T-helper 2 cell treated with Interferon-gamma antibody and Interleukin-4, amounts not matched to agents 5 μg/mL and 100 μg/mL, for 36 hours (primary cell): ENCODE data around the gene FAM110C.
"Not testable (repeated sequence)": the region's sequence is repeated elsewhere in the genome, so short reads cannot be mapped to it uniquely, and the experiment has no call there.

Source experiments
- DNase-seq: peaks from one replicate; pipeline ENCODE4 v3.0.0; 2021; ENCODE audit warnings: low spot score
- H3K27ac Mint-ChIP-seq: one replicate; pipeline ENCODE4 v1.8.0; 2021; ENCODE audit warnings: mild to moderate bottlenecking, mixed read lengths
- H3K27me3 Mint-ChIP-seq: one replicate; pipeline ENCODE4 v1.8.0; 2021; ENCODE audit warnings: low read depth, mixed read lengths
- H3K36me3 Mint-ChIP-seq: one replicate; pipeline ENCODE4 v1.8.0; 2021; ENCODE audit warnings: low read depth, mixed read lengths
- H3K4me1 Mint-ChIP-seq: one replicate; pipeline ENCODE4 v1.8.0; 2021; ENCODE audit warnings: low read depth, mixed read lengths
- H3K4me3 Mint-ChIP-seq: one replicate; pipeline ENCODE4 v1.8.0; 2022; ENCODE audit warnings: mild to moderate bottlenecking, moderate library complexity, mixed read lengths
- H3K9me3 Mint-ChIP-seq: one replicate; pipeline ENCODE4 v1.8.0; 2021; ENCODE audit warnings: mixed read lengths

The FAM110C gene, protein sequence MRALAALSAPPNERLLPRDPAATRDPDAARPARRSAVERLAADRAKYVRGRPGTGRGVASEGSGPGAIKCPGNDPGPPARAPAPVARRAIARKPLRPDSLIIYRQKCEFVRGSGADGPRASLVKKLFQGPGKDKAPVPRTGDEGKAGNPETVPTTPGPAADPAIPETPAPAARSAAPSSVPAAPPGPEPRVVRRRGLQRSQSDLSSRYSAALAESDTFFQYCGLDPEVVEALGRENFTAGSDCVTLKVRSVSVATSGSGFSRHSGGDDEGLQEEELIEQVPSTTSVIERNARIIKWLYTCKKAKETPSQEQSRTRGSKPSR

DNA sequence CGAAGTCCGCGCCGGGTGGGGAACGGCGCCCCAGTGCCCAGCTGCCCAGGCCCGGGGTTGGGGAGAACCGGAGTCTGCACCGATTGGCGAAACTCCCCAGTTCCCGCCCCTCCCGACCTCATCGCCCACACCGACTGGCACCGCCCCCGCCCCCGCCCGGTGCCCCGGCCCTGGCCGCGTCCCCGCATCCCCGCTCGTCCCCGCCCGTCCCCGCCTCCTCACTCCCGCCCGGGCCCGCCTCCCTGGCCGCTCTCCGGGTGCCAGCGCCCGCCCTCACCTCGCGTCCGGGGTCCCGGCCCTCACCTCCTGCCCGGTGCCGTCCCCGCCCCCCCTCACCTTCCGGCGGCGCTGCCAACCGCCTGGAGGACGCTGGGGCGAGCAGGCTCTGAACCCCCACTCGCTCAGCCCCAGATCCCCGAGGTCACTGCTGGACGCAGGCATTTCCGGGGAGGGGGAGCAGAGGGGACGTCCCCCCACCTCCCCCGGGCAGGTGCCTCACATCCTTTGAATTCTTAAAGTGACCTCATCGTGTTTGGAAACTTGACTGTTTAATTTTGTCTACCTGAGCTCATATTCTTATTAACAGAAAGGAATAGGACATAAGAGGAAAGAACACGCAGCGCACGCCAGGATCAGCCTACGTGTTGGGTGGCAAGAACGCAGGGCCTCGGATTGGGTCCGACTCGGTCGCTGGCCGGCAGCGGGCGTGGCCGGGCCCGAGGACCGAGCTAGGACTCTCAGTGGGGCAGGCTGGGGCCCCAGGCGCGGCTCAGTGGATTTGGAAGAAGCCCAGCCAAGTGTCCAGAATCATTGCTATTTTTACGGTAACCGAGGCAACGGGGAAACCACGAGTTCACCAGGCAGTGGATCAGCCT, at the start of gene FAM110C:
Gene FAM110C, minus strand, starts transcription at position 35 of the 875 bp plus-strand sequence. CDS start 120 bp downstream, outside the sequence.
- peaks cover 63% of the 10 kb centered on the region for H3K27me3 Mint-ChIP-seq
- peaks cover 33% of the 10 kb centered on the region for H3K4me1 Mint-ChIP-seq
- peak; percentile 52 for DNase-seq
- H3K36me3 Mint-ChIP-seq = peaks cover 9% of the 10 kb centered on the region
- H3K27ac Mint-ChIP-seq = peak within 1 kb of the TSS; percentile 87
- peak within 1 kb of the TSS; percentile 86 for H3K4me3 Mint-ChIP-seq
- H3K9me3 Mint-ChIP-seq = no peaks in the 10 kb centered on the region

DNA sequence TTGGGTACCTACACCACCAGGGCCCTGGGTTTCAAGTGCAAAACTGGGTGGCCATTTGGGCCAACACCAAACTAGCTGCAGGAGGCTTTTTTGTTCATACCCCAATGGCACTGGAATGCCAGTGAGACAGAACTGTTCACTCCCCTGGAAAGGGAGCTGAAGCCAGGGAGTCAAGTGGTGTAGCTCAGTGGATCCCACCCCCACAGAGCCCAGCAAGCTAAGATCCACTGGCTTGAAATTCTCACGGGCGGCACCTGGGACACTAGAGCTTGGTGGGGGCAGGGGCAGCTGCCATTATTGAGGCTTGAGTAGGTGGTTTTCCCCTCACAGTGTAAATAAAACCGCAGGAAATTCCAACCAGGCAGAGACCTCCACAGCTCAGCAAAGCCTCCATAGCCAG, 46.0 kb upstream of the FAM110C start:
- no peaks in the 10 kb centered on the region for H3K36me3 Mint-ChIP-seq

DNA sequence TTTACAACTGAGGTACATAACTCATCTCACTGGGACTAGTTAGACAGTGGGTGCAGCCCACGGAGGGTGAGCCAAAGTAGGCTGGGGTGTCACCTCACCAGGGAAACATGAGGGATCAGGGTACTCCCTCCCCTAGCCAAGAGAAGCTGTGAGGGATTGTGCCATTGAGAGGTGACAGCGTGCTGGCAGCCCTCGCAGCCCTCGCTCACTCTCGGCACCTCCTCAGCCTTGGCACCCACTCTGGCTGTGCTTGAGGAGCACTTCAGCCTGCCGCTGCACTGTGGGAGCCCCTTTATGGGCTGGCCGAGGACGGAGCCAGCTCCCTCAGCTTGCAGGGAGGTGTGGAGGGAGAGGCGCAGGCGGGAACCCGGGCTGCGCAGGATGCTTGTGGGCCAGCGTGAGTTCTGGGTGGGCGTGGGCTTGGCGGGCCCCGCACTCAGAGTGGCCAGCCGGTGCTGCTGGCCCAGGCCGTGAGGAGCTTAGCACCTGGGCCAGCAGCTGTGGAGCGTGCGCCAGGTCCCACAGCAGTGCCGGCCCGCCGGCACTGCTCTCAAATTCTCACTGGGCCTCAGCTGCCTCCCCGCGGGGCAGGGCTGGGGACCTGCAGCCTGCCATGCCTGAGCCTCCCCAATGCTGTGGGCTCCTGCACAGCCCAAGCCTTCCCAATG, 44.5 kb upstream of the FAM110C start:
- no peaks in the 10 kb centered on the region for H3K4me1 Mint-ChIP-seq
- DNase-seq = no peak
- peaks cover 3% of the 10 kb centered on the region for H3K9me3 Mint-ChIP-seq
- no peak overlapping the region for H3K4me3 Mint-ChIP-seq
- no peaks in the 10 kb centered on the region for H3K36me3 Mint-ChIP-seq
- no peak overlapping the region for H3K27ac Mint-ChIP-seq
- H3K27me3 Mint-ChIP-seq = peaks cover 5% of the 10 kb centered on the region

More for the DNA sequence above, 46.0 kb upstream of the FAM110C start:
- Mint-ChIP-seq H3K27me3 (peaks cover 5% of the 10 kb centered on the region), H3K4me1 (no peaks in the 10 kb centered on the region), H3K27ac (no peak overlapping the region), H3K4me3 (no peak overlapping the region), H3K9me3 (peaks cover 9% of the 10 kb centered on the region)
- no peak for DNase-seq

DNA sequence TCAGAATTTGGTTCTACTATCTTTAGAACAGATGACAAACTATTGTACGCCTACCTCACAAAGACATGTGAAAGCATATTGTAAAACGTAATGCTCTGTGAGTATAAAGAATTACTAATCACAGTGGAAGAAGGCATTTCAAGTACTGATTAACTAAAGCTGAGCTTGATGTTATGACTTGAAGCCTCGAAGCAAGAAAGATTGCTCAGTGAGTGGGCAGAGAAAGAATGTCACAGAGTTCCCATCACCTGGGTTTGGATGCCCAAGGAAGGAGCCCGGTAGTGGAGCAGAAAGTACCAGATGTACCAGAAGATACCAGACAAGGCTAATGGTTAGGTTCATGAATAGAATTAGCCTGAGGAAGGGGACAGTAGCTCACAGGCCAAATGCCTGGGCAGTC, 39.5 kb upstream of the FAM110C start:
- no peak for DNase-seq
- no peak overlapping the region for H3K4me3 Mint-ChIP-seq
- H3K36me3 Mint-ChIP-seq = no peaks in the 10 kb centered on the region
- peaks cover 8% of the 10 kb centered on the region for H3K27me3 Mint-ChIP-seq
- no peaks in the 10 kb centered on the region for H3K9me3 Mint-ChIP-seq
- H3K4me1 Mint-ChIP-seq = no peaks in the 10 kb centered on the region
- H3K27ac Mint-ChIP-seq = no peak overlapping the region

DNA sequence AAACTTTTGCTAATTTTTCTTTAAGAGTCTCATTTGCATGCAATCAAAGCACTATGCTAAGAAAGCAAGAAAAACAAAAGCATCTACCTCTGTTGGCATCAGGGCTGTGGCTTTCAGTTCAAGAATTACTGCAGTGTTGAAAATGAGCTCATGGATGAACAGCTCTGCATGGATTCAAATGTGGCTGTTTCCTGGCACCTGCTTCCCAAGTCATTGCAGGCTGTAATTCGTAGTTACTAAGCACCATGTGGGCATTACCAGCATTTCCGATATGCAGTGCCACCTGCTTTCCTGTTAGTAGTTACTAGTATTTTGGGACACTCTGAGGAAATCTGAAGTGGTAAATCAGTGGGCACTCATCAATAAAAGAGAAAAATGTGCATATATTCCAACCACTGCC, 37.8 kb upstream of the FAM110C start:
- DNase-seq = no peak
- Mint-ChIP-seq H3K27me3 (peaks cover 13% of the 10 kb centered on the region), H3K9me3 (no peaks in the 10 kb centered on the region), H3K36me3 (no peaks in the 10 kb centered on the region), H3K4me3 (no peak overlapping the region), H3K27ac (no peak overlapping the region), H3K4me1 (no peaks in the 10 kb centered on the region)

DNA sequence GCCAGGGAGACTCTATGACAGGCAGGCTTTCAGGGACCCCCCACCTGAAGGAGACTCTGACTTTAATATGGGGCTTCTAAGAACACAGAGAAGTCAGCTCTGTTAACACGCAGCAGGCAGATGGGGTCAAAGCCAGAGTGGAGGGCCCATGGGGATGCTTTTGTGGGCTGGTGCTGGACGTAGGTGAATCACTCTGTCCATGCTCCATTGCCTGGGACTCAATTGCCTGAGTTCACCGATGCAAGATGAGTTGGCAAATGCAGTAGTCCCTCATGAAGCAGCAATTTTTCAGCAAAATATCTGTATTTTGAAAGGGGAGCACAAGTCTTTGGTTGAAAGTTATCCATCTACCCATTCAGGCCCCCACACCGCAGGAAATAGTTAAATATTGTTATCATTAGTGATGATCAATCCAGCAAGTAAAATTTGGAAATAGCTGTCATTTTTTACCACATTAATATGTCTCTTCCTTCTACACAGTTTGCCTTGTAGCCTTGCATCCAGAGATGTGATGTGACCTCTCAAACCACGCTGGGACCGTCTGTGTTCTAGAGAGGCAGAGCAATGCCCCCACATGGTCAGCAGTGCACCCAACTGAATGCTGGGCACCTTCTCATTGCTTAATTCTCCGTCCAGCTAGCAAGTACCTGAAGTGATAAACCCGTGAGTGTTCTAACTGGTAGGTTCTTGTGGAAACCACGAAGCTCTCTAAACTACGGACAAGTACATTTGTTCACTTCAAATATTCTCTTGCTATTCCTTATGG, 34.8 kb upstream of the FAM110C start:
- peaks cover 15% of the 10 kb centered on the region for H3K27me3 Mint-ChIP-seq
- no peak overlapping the region for H3K4me3 Mint-ChIP-seq
- no peak for DNase-seq
- H3K36me3 Mint-ChIP-seq = no peaks in the 10 kb centered on the region
- no peaks in the 10 kb centered on the region for H3K9me3 Mint-ChIP-seq
- H3K4me1 Mint-ChIP-seq = no peaks in the 10 kb centered on the region
- H3K27ac Mint-ChIP-seq = no peak overlapping the region

DNA sequence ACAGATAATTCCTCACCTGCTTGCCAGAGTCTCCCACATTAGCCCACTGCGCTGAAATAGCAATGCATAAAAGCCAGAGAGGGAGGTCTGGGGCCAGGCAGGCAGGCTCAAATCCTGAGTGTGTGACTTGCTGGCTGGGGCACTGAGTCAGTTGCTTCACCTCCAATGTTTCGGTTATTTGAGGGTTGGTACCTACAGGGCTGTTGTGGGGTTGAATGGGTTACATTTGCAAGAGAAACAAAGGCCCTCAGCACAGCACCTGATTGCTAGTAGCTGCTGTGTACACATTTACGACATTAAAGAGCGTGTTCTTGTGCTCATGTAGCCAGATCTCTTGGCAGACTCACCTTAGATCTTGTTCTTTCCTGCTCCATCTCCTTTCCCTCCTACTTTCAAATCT, 34.1 kb upstream of the FAM110C start:
- Mint-ChIP-seq H3K4me1 (no peaks in the 10 kb centered on the region), H3K9me3 (no peaks in the 10 kb centered on the region), H3K36me3 (no peaks in the 10 kb centered on the region), H3K27me3 (peaks cover 15% of the 10 kb centered on the region), H3K27ac (no peak overlapping the region), H3K4me3 (no peak overlapping the region)
- DNase-seq = no peak

DNA sequence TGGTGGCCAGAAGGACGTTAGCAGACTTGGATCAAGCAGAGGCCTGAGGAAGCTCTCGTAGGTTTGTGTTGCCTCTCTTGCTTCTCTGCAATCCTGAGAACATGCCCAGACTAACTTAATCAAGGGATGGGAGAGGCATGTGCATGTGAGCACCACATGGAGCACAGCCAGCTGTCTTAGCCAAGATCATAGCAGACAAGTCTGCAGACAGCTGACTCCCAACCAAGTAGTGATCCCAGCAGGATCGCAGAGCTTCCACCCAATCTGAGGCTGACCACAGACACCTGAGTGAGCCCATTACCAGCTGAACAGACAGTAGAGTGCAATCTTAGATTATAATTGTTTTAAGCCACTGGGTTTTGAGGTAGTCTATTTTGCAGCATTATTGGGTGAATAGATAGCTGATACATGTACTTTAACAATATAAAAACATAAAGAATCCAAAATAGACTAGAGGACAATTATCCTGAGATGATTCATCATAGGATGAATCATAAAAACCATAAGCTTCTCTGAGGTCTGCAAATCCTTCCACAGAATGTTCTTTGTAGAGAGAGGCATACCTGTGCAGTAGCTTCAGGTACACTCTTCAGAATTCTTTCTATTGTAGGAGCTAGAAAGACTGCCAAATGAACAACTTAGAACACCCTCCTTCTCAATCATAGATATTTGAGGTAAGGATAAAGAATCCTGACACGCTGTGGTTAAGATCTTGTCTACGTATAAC, 25.2 kb upstream of the FAM110C start:
- Mint-ChIP-seq H3K27ac (no peak overlapping the region), H3K27me3 (peaks cover 3% of the 10 kb centered on the region), H3K4me3 (no peak overlapping the region), H3K36me3 (no peaks in the 10 kb centered on the region), H3K9me3 (no peaks in the 10 kb centered on the region), H3K4me1 (no peaks in the 10 kb centered on the region)
- DNase-seq = no peak

DNA sequence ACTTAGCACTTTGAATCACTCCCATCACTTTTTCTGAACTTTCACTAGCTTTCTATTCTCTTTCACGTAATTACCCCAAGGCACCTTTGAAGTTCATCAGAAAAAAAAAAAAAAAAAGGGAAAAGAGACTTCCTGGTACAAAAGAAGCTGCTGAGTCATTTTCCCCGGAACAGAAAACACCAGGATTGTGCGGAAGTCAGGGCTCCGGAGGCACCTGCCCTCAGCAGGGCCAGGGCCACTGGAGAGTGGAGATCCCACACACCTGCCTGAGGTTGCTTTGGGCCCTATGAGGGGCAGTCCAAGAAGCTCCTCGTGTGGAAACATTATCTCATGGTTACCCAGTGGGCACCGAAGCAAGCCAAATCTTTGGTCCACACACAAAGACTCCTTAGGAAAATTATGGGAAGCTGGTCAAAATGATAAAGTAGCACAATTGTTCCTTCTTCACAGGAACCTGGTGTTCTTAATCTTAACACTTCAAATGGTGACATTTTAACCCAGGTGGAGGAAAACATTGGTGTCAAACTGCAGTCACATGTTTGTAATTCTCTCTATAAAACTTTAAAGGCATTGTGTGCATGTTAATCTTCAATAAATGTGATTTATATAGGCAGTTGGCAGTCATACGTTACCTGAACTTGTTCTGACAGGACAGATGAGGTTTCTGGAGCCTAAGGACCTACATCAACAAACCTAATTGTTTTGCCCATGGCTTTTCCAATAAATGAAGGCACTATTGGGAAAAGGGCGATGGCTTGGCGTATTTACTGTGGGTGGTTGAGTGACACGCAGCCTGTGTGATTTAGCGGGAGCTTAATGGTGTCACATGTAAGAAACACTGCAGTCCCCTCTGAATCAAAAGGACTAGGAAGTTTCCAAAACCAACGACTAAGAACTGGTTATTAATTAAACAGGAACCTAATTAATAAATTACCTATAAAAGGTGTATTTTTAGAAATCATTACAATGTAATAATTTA, 23.4 kb upstream of the FAM110C start:
- Mint-ChIP-seq H3K4me1 (no peaks in the 10 kb centered on the region), H3K4me3 (no peak overlapping the region), H3K9me3 (no peaks in the 10 kb centered on the region), H3K27me3 (peaks cover 3% of the 10 kb centered on the region), H3K36me3 (no peaks in the 10 kb centered on the region), H3K27ac (no peak overlapping the region)
- no peak for DNase-seq

DNA sequence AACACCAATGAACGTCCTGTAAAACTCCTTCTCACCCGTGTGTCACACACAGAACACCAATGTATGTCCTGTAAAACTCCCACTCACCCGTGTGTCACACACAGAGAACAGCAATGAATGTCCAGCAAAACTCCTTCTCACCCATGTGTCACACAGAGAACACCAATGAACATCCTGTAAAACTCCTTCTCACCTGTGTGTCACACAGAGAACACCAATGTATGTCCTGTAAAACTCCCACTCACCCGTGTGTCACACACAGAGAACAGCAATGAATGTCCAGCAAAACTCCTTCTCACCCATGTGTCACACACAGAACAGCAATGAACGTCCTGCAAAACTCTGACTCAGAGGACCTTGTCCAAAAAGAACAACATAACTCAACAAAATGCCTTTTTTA, 22.3 kb upstream of the FAM110C start:
- H3K27ac Mint-ChIP-seq, H3K4me1 Mint-ChIP-seq, H3K4me3 Mint-ChIP-seq, H3K9me3 Mint-ChIP-seq, DNase-seq, H3K36me3 Mint-ChIP-seq, H3K27me3 Mint-ChIP-seq: not testable (repeated sequence)

DNA sequence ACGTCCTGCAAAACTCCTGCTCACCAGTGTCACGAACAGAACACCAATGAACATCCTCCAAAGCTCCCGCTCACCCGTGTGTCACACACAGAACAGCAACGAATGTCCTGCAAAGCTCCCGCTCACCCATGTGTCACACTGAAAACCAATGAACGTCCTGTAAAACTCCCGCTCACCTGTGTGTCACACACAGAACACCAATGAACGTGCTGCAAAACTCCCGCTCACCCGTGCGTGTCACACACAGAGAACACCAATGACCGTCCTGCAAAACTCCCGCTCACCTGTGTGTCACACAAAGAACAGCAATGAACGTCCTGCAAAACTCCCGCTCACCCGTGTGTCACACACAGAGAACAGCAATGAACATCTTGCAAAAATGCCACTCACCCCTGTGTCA, 20.5 kb upstream of the FAM110C start:
- Mint-ChIP-seq H3K4me3 (no peak overlapping the region), H3K4me1 (no peaks in the 10 kb centered on the region), H3K9me3 (no peaks in the 10 kb centered on the region), H3K36me3 (no peaks in the 10 kb centered on the region), H3K27me3 (peaks cover 4% of the 10 kb centered on the region), H3K27ac (no peak overlapping the region)
- no peak for DNase-seq

DNA sequence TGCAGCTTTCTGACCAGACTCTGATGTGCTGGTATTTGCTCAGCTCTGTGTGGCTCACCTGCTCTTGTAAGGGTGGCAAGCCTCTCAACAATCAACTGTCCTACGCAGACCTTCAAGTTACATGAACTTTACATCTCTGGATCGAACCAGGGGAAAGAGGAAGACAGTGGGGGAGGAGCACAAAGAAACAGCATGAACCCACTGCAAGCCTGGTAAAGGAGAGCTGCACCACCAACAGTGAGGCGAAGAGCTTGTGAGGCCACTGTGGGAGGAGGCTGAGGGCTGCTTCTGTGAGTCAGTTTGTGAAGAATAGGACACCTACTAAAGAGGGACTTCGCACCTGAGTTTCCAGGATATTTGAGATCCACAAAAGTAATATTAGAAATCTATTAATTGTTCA, 18.8 kb upstream of the FAM110C start:
- DNase-seq = no peak
- no peak overlapping the region for H3K27ac Mint-ChIP-seq
- H3K4me3 Mint-ChIP-seq = no peak overlapping the region
- H3K9me3 Mint-ChIP-seq = no peaks in the 10 kb centered on the region
- H3K4me1 Mint-ChIP-seq = no peaks in the 10 kb centered on the region
- H3K36me3 Mint-ChIP-seq = no peaks in the 10 kb centered on the region
- H3K27me3 Mint-ChIP-seq = peaks cover 13% of the 10 kb centered on the region
